ENCODE results near the gene CA10. TPM values are rescaled to one million over a fixed set of nuclear protein-coding genes. Genes with fewer than 3 reads are reported as not detected.

Gene CA10
- total and polyA plus RNA-seq, 7 donors: 0.28 to 2.9 (median 0.49) TPM; not detected in 2

DNA sequence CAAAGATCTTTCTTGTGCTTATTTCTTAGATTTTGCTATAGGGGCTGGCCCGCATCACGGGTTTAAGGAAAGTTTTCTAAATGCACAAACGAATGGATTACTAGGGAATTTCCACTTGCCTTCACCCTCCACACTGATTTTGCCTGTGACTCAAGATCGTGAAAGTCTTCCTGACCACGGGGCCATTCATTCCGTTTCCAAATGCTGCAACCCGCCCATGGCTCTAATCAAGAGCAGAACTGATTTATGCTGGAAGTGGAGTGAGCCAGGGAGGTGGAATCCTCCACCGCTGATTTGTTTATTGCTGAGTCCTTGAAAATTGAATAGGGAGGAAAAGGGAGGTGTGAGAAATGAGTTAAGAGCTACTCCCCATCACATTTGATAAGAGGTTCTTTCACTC is 52.4 kb downstream of the CA10 start:
- Histone ChIP-seq H3K4me3 (no peak overlapping the region), H3K4me1 (no peaks in the 10 kb centered on the region), H3K27me3 (no peaks in the 10 kb centered on the region), H3K36me3 (no peaks in the 10 kb centered on the region), H3K9me3 (no peaks in the 10 kb centered on the region), H3K27ac (no peak overlapping the region)
- WGBS, 2 donors: 75 to 76% methylated on average over 8 of the region's 8 CpGs
- intact Hi-C loops (cut with DNase I): loop anchor here (10.0 kb wide), 1 partner anchor 341 kb away; no protein-coding TSS in a partner anchor
- TF ChIP-seq, protein P1, sequence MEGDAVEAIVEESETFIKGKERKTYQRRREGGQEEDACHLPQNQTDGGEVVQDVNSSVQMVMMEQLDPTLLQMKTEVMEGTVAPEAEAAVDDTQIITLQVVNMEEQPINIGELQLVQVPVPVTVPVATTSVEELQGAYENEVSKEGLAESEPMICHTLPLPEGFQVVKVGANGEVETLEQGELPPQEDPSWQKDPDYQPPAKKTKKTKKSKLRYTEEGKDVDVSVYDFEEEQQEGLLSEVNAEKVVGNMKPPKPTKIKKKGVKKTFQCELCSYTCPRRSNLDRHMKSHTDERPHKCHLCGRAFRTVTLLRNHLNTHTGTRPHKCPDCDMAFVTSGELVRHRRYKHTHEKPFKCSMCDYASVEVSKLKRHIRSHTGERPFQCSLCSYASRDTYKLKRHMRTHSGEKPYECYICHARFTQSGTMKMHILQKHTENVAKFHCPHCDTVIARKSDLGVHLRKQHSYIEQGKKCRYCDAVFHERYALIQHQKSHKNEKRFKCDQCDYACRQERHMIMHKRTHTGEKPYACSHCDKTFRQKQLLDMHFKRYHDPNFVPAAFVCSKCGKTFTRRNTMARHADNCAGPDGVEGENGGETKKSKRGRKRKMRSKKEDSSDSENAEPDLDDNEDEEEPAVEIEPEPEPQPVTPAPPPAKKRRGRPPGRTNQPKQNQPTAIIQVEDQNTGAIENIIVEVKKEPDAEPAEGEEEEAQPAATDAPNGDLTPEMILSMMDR (IDR thresholded peaks at IDR 0.05): no peak
- no peak for DNase-seq

DNA sequence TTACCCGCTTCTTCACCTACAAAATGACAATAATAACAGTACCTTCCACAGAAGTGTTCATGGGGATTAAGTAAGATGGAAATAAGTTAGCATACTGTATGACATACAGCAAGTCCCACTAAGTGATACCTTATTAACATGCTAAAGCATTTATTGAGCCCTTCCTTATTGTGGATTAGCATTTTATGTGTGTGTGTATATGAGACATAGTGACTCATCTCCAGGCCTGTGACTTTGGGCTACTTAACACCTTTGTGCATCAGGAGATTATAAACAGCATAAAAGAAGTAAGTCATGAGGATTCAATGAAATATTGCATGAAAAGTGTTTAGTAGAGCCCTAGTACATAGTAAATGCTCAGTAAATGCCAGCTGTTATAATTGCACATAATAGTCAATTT is 52.9 kb downstream of the CA10 start:
- Histone ChIP-seq H3K4me3 (no peak overlapping the region), H3K36me3 (no peaks in the 10 kb centered on the region), H3K9me3 (no peaks in the 10 kb centered on the region), H3K27ac (no peak overlapping the region), H3K4me1 (no peaks in the 10 kb centered on the region), H3K27me3 (no peaks in the 10 kb centered on the region)
- intact Hi-C loops (cut with DNase I): loop anchor here (10.0 kb wide), 1 partner anchor 341 kb away; no protein-coding TSS in a partner anchor
- no peak for TF ChIP-seq EP300 (IDR thresholded peaks at IDR 0.05)
- no peak for TF ChIP-seq POLR2AphosphoS5 (IDR thresholded peaks at IDR 0.05)
- no peak for TF ChIP-seq POLR2A (IDR thresholded peaks at IDR 0.05)
- no peak for DNase-seq
- 90 to 92% methylated on average over 1 of the region's 1 CpG for WGBS, 2 donors

DNA sequence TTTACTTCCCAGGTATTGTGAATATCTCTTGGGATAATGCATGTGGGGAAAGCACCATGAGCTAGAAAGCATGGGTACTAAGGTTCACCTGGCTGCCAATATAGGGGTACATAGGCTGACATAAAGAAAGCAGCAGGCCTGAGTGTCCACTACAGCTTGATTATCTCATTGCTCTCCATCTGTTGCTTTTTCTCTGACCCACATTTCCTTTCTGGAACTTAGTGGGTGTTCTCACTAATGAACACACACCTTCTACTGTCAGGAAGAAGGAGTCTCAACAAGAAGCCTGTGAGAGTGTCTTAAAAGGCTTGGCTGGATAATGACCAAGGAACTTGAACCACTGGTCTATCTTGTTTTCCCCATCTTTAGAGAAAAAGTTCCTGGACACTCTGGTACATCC is 62.5 kb downstream of the CA10 start:
- H3K27me3 ChIP-seq: no peaks in the 10 kb centered on the region
- no peak for DNase-seq
- no peaks in the 10 kb centered on the region for H3K4me1 ChIP-seq
- intact Hi-C loops (cut with DNase I): no loop called here
- H3K9me3 ChIP-seq: no peaks in the 10 kb centered on the region
- no peak overlapping the region for H3K4me3 ChIP-seq
- H3K27ac ChIP-seq: no peak overlapping the region
- no peaks in the 10 kb centered on the region for H3K36me3 ChIP-seq
- TF ChIP-seq, protein P1 (IDR thresholded peaks at IDR 0.05): no peak
- TF ChIP-seq POLR2A (IDR thresholded peaks at IDR 0.05): no peak
- TF ChIP-seq POLR2AphosphoS5 (IDR thresholded peaks at IDR 0.05): no peak

- Histone ChIP-seq H3K4me3 (no peak overlapping the region), H3K27ac (no peak overlapping the region), H3K27me3 (no peaks in the 10 kb centered on the region), H3K4me1 (no peaks in the 10 kb centered on the region), H3K36me3 (no peaks in the 10 kb centered on the region), H3K9me3 (no peaks in the 10 kb centered on the region)
- no peak for DNase-seq
- intact Hi-C loops (cut with DNase I): no loop called here
- TF ChIP-seq, protein P1 (IDR thresholded peaks at IDR 0.05): no peak
- TF ChIP-seq EP300 (IDR thresholded peaks at IDR 0.05): no peak
- TF ChIP-seq POLR2A (IDR thresholded peaks at IDR 0.05): no peak
- no peak for TF ChIP-seq POLR2AphosphoS5 (IDR thresholded peaks at IDR 0.05)
- WGBS, 2 donors: 91% methylated on average over 2 of the region's 2 CpGs
Observed at GRCh38 chr17:52084176-52084575, 74.3 kb downstream of the CA10 start.

- TF ChIP-seq, protein P1 (IDR thresholded peaks at IDR 0.05): no peak
- no peak for TF ChIP-seq POLR2A (IDR thresholded peaks at IDR 0.05)
- no peak for TF ChIP-seq POLR2AphosphoS5 (IDR thresholded peaks at IDR 0.05)
- no peak for TF ChIP-seq EP300 (IDR thresholded peaks at IDR 0.05)
- intact Hi-C loops (cut with DNase I): no loop called here
- no peaks in the 10 kb centered on the region for H3K9me3 ChIP-seq
- no peaks in the 10 kb centered on the region for H3K4me1 ChIP-seq
- no peak overlapping the region for H3K4me3 ChIP-seq
- no peak overlapping the region for H3K27ac ChIP-seq
- H3K36me3 ChIP-seq: no peaks in the 10 kb centered on the region
- H3K27me3 ChIP-seq: no peaks in the 10 kb centered on the region
- 80 to 81% methylated on average over 4 of the region's 4 CpGs for WGBS, 2 donors
- DNase-seq: no peak
Observed at GRCh38 chr17:52079496-52079895, 79.0 kb downstream of the CA10 start.

Measured in sigmoid colon (tissue), 7 donors.